ENCODE results near the gene STMN1. TPM values are rescaled to one million over a fixed set of nuclear protein-coding genes. Genes with fewer than 3 reads are reported as not detected.
A peak's percentile ranks its signal among the peaks of the same experiment; 100 is the strongest.

Gene STMN1
- total RNA-seq, 4 donors from 2014 or later: 21.8 to 33.6 (median 28.1) TPM

DNA sequence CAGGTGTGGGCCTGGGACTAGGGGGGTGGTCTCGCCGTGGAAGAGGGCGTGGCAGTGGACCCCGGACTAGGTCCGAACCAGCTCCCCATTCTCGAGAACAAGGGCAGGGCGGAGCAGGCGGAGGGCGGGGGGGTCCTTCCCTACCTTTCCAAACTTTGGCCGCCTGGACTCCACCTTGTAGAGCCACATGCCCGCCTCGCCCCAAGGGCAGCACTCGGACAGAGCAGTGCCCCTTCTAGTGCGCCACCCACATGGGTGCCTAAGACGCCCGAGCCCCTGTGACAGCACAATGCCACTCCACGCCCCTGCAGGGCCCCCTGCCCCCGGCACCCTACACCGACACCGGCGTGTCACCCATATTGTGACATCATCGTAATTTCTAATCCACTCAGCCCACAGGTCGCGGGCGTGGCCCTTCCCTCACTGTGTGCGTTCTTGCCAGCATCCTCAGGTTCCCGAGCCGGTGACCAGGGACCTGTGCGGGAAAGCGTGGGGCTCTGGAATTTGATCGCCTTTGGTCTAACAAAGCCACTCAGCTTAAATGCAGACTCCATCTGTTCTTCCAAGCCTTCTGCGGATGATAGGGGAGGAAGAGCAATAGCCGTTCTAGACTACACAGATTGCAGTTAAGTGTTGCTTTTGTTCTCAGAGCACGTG is 553 bp upstream of the STMN1 start:
- Histone ChIP-seq H3K4me1 (peaks cover 31% of the 10 kb centered on the region), H3K4me3 (peak overlapping the region; percentile 55), H3K36me3 (no peaks in the 10 kb centered on the region), H3K9me3 (no peaks in the 10 kb centered on the region), H3K27me3 (no peaks in the 10 kb centered on the region), H3K27ac (peak overlapping the region; percentile 49)
- WGBS: 14% methylated on average over 13 of the region's 34 CpGs
- no peak for DNase-seq (ENCODE audit: low spot score in 2 of 2)
- TF ChIP-seq POLR2AphosphoS5 (IDR thresholded peaks at IDR 0.05) (no peak), EP300 (IDR thresholded peaks at IDR 0.05) (no peak), POLR2A (IDR thresholded peaks at IDR 0.05) (no peak)
- TF ChIP-seq, protein P1, sequence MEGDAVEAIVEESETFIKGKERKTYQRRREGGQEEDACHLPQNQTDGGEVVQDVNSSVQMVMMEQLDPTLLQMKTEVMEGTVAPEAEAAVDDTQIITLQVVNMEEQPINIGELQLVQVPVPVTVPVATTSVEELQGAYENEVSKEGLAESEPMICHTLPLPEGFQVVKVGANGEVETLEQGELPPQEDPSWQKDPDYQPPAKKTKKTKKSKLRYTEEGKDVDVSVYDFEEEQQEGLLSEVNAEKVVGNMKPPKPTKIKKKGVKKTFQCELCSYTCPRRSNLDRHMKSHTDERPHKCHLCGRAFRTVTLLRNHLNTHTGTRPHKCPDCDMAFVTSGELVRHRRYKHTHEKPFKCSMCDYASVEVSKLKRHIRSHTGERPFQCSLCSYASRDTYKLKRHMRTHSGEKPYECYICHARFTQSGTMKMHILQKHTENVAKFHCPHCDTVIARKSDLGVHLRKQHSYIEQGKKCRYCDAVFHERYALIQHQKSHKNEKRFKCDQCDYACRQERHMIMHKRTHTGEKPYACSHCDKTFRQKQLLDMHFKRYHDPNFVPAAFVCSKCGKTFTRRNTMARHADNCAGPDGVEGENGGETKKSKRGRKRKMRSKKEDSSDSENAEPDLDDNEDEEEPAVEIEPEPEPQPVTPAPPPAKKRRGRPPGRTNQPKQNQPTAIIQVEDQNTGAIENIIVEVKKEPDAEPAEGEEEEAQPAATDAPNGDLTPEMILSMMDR (IDR thresholded peaks at IDR 0.05): no peak

DNA sequence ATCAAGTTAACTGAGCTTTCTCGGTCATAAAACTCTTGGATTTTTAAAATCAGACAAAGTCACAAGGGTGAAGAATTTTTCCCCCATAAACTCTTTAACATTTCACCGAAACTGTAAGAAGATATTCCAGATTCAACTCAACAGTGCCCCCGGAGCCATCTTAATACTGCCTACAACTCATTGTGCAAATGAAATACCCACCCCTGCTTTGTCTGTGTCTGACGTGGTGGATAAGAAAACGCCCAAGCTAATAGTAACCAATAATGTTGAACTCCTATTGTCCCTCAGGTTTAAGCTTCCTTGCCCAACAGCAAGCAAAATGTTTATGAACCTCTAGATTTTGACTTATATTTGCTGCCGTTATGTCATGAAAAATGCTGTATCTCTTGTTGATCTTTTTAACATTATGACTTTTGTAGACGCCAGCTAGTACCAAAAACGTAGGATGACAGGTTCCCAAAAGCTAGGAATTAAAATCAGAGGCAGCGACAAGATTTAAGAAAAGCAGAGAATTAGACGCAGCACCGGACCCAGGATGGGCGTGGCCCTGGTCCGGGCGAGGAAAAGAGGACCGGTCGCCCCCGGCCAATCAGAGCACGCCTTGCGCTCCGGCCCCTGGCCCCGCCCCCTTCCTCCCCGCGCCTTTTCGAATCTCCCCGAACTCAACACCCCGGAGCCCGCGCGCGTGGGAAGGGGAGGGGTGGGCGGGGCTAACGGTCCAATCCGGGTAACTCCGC is 1.1 kb downstream of the STMN1 start:
- TF ChIP-seq POLR2AphosphoS5 (IDR thresholded peaks at IDR 0.05) (no peak), POLR2A (IDR thresholded peaks at IDR 0.05) (no peak), EP300 (IDR thresholded peaks at IDR 0.05) (no peak)
- TF ChIP-seq, protein P1 (IDR thresholded peaks at IDR 0.05): peak in 1 of 2 donors; percentile 4
- peak; percentile 96 to 98 for DNase-seq (ENCODE audit: low spot score in 2 of 2)
- H3K27ac ChIP-seq: peak overlapping the region; percentile 49

DNA sequence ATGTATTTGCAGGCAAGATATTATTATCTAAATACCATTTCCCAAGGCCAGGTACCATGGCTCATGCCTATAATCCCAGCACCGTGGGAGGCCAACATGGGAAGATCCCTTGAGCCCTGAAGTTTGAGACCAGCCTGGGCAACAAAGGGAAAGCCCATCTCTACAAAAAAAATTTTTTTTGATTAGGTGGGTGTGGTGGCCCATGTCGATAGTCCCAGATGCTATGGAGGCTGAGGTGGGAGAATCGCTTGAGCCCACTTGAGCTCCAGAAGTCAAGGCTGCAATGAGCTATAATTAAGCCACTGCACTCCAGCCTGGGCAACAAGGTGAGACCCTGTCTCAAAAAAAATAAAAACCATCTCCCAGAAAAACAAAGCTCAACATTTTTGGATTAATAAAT is 2.2 kb downstream of the STMN1 start:
- no peak for TF ChIP-seq POLR2AphosphoS5 (IDR thresholded peaks at IDR 0.05)
- TF ChIP-seq, protein P1 (IDR thresholded peaks at IDR 0.05): no peak
- no peak overlapping the region for H3K27ac ChIP-seq
- whole genome bisulfite sequencing: 60% methylated on average over 3 of the region's 3 CpGs
- H3K27me3 ChIP-seq: no peaks in the 10 kb centered on the region
- no peak for DNase-seq (ENCODE audit: low spot score in 2 of 2)
- H3K36me3 ChIP-seq: no peaks in the 10 kb centered on the region
- H3K9me3 ChIP-seq: no peaks in the 10 kb centered on the region
- H3K4me3 ChIP-seq: no peak overlapping the region
- peaks cover 39% of the 10 kb centered on the region for H3K4me1 ChIP-seq

More for the DNA sequence above, 1.1 kb downstream of the STMN1 start:
- no peaks in the 10 kb centered on the region for H3K36me3 ChIP-seq
- WGBS: 2% methylated on average over 19 of the region's 34 CpGs
- no peaks in the 10 kb centered on the region for H3K27me3 ChIP-seq
- H3K4me1 ChIP-seq: peaks cover 34% of the 10 kb centered on the region
- no peaks in the 10 kb centered on the region for H3K9me3 ChIP-seq
- H3K4me3 ChIP-seq: peak overlapping the region; percentile 55

DNA sequence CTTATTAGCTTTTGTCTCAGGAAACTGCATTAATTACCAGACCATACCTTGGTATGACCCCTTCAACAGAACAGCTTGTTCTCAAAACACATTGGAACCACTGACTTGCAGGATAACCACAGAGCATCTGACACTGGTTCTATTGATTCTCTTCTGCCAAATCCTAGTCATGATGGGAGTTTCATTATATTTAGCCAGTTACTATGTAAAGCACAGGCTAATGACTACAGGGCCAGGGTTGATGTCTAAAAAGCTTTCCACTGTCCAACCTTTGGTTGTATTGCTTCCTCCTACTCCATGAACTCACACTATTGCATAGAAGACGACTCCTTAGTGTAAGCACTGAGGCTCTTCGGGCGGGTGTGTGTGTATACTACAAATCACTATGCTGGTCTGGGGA is 3.8 kb downstream of the STMN1 start:
- TF ChIP-seq, protein P1 (IDR thresholded peaks at IDR 0.05): no peak
- TF ChIP-seq POLR2AphosphoS5 (IDR thresholded peaks at IDR 0.05) (no peak), EP300 (IDR thresholded peaks at IDR 0.05) (no peak), POLR2A (IDR thresholded peaks at IDR 0.05) (no peak)
- H3K27me3 ChIP-seq: no peaks in the 10 kb centered on the region
- no peaks in the 10 kb centered on the region for H3K9me3 ChIP-seq
- 78% methylated on average over 3 of the region's 3 CpGs for WGBS
- no peak for DNase-seq (ENCODE audit: low spot score in 2 of 2)
- H3K4me3 ChIP-seq: no peak overlapping the region
- H3K4me1 ChIP-seq: peaks cover 42% of the 10 kb centered on the region
- H3K36me3 ChIP-seq: no peaks in the 10 kb centered on the region
- H3K27ac ChIP-seq: no peak overlapping the region

DNA sequence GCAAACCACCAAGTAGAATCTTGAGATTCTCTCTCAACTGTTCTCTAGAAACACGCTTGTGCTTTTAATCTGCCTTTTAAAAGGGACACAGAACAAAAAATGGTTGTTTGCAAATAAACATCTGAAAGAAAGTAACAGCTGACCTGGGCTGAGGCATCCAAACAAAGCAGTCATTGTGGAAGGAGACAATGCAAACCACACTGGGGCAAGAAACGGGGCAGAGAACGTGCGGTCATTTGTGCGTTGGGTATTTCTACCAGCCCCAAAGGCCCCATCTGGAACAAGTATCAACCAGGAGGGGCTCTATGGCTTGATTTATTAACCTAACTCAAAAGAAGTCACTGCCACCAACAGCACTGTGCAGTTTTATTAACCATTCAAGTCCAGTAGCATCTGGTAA is 6.0 kb downstream of the STMN1 start:
- DNase-seq (ENCODE audit: low spot score in 2 of 2): no peak
- Histone ChIP-seq H3K4me1 (peaks cover 36% of the 10 kb centered on the region), H3K36me3 (no peaks in the 10 kb centered on the region), H3K27me3 (no peaks in the 10 kb centered on the region), H3K9me3 (no peaks in the 10 kb centered on the region), H3K27ac (peak overlapping the region; percentile 47), H3K4me3 (no peak overlapping the region)
- TF ChIP-seq, protein P1 (IDR thresholded peaks at IDR 0.05): no peak
- TF ChIP-seq POLR2AphosphoS5 (IDR thresholded peaks at IDR 0.05) (no peak), EP300 (IDR thresholded peaks at IDR 0.05) (no peak), POLR2A (IDR thresholded peaks at IDR 0.05) (no peak)
- WGBS: 73% methylated on average over 5 of the region's 5 CpGs
